IMR-90 (cell line): ENCODE measurements around the gene EXOC6B. TPM values are rescaled to one million over a fixed set of nuclear protein-coding genes. Genes with fewer than 3 reads are reported as not detected.

Experiments
- ATAC-seq: fragments of 200-7000 bp; cut with Tn5 transposase; 2 replicates; pipeline ENCODE4 v1.9.1; 2020; ENCODE audit warnings: low read depth, mild to moderate bottlenecking, moderate library complexity
- BruUV-seq: library from RNA; stranded (reverse); fragments of 400-500 nt; replicated peaks from 2 replicates; lab custom pipeline; 2021; lab: Mats Ljungman, UMichigan
- CTCF ChIA-PET: fragments of 300-600 bp; formaldehyde crosslinking; extraction: SDS; loops from one replicate; lab custom pipeline; 2021; ENCODE audit warnings: antibody characterized with exemption; lab: Yijun Ruan, JAX
- POLR2A ChIA-PET: fragments of 300-600 bp; sonication (Branson Sonifier 250); formaldehyde crosslinking; loops from one replicate; lab custom pipeline; 2022; ENCODE audit warnings: antibody characterized with exemption; ENCODE audit not compliant: unreplicated experiment; lab: Charles Lee
- DNase-seq: peaks from one replicate; pipeline ENCODE4 v3.0.0; 2013
- H2AFZ ChIP-seq: replicated peaks from 2 replicates; pipeline ENCODE3; 2013; ENCODE audit warnings: low read length, mild to moderate bottlenecking; ENCODE audit not compliant: poor library complexity
- H2AK5ac ChIP-seq: 2 replicates; pipeline ENCODE4 v1.6.1; 2013; ENCODE audit warnings: low read depth, low read length, inconsistent platforms
- H2AK9ac ChIP-seq: replicated peaks from 2 replicates; pipeline ENCODE3; 2013; ENCODE audit warnings: mild to moderate bottlenecking, low read depth, low read length, moderate library complexity; ENCODE audit not compliant: poor library complexity
- H2BK120ac ChIP-seq: 2 replicates; pipeline ENCODE4 v1.6.1; 2013; ENCODE audit warnings: low read depth, low read length, inconsistent platforms
- H2BK15ac ChIP-seq: 3 replicates; pipeline ENCODE4 v1.6.1; 2013; ENCODE audit warnings: low read depth, low read length, inconsistent platforms
- H2BK20ac ChIP-seq: 2 replicates; pipeline ENCODE4 v1.6.1; 2013; ENCODE audit warnings: low read depth, mild to moderate bottlenecking, inconsistent platforms, low read length, moderate library complexity
- H2BK5ac ChIP-seq: 2 replicates; pipeline ENCODE4 v1.6.1; 2013; ENCODE audit warnings: mild to moderate bottlenecking, low read depth, low read length, inconsistent platforms; ENCODE audit not compliant: poor library complexity, severe bottlenecking
- H3K14ac ChIP-seq: replicated peaks from 2 replicates; pipeline ENCODE4 v1.6.1; 2013; ENCODE audit warnings: low read depth, low read length, inconsistent platforms
- H3K18ac ChIP-seq: 2 replicates; pipeline ENCODE4 v1.6.1; 2013; ENCODE audit warnings: low read depth, low read length, control low read depth
- H3K23ac ChIP-seq: 2 replicates; pipeline ENCODE4 v1.6.1; 2013; ENCODE audit warnings: low read depth, low read length, inconsistent platforms
- H3K27ac ChIP-seq: 2 replicates; pipeline ENCODE4 v1.5.1; 2013; ENCODE audit warnings: mild to moderate bottlenecking, control low read depth, low read length; ENCODE audit not compliant: insufficient read depth
- H3K27me3 ChIP-seq: 2 replicates; pipeline ENCODE4 v1.6.1; 2013; ENCODE audit warnings: low read length; ENCODE audit not compliant: control insufficient read depth, insufficient read depth
- H3K36me3 ChIP-seq: 2 replicates; pipeline ENCODE4 v1.6.1; 2013; ENCODE audit warnings: low read length, mixed read lengths; ENCODE audit not compliant: control insufficient read depth, insufficient read depth
- H3K4ac ChIP-seq: 2 replicates; pipeline ENCODE4 v1.6.1; 2013; ENCODE audit warnings: low read depth, low read length, inconsistent platforms
- H3K4me1 ChIP-seq: 2 replicates; pipeline ENCODE4 v1.6.1; 2013; ENCODE audit warnings: low read length, mixed read lengths; ENCODE audit not compliant: control insufficient read depth, insufficient read depth
- H3K4me2 ChIP-seq: 2 replicates; pipeline ENCODE4 v1.6.1; 2013; ENCODE audit warnings: low read depth, mild to moderate bottlenecking, control low read depth, low read length, moderate library complexity
- H3K4me3 ChIP-seq: 2 replicates; pipeline ENCODE4 v1.5.1; 2013; ENCODE audit warnings: low read depth, mild to moderate bottlenecking, control low read depth, low read length, moderate library complexity; ENCODE audit not compliant: insufficient read depth
- H3K56ac ChIP-seq: 2 replicates; pipeline ENCODE4 v1.6.1; 2013; ENCODE audit warnings: low read length, inconsistent platforms; ENCODE audit not compliant: insufficient read depth; ENCODE audit errors: extremely low read depth
- H3K79me1 ChIP-seq, 2 experiments: 2 replicates each; pipeline ENCODE4 v1.6.1; 2013; ENCODE audit warnings: low read length in 2 of 2, inconsistent platforms in 1 of 2, low read depth in 1 of 2
- H3K9ac ChIP-seq: 2 replicates; pipeline ENCODE4 v1.6.1; 2013; ENCODE audit warnings: low read depth, low read length, control low read depth
- H3K9me1 ChIP-seq: 2 replicates; pipeline ENCODE4 v1.6.1; 2013; ENCODE audit warnings: low read length, inconsistent platforms; ENCODE audit not compliant: insufficient read depth
- H3K9me3 ChIP-seq: 2 replicates; pipeline ENCODE4 v1.6.1; 2013; ENCODE audit warnings: low read length; ENCODE audit not compliant: control insufficient read depth, insufficient read depth
- H4K20me1 ChIP-seq: 2 replicates; pipeline ENCODE4 v1.6.1; 2013; ENCODE audit warnings: low read length, inconsistent platforms; ENCODE audit not compliant: insufficient read depth
- H4K5ac ChIP-seq: 2 replicates; pipeline ENCODE4 v1.6.1; 2013; ENCODE audit warnings: mild to moderate bottlenecking, low read depth, low read length, control low read depth
- H4K8ac ChIP-seq, 2 experiments: 2 replicates each; pipeline ENCODE4 v1.6.1; 2013; ENCODE audit warnings: low read depth in 2 of 2, low read length in 2 of 2, control low read depth in 1 of 2, inconsistent platforms in 1 of 2
- H4K91ac ChIP-seq: 2 replicates; pipeline ENCODE4 v1.6.1; 2013; ENCODE audit warnings: low read depth, low read length, inconsistent platforms; ENCODE audit not compliant: insufficient read depth
- BHLHE40 ChIP-seq: fragments of 150-350 bp; IDR thresholded peaks from 2 replicates; pipeline ENCODE4 v1.6.1; 2016; ENCODE audit warnings: mild to moderate bottlenecking, low read depth, low read length
- CHD1 ChIP-seq: IDR thresholded peaks from 2 replicates; pipeline ENCODE4 v1.6.1; 2012; ENCODE audit warnings: low read depth, low read length, improper control_type of control experiment
- CTCF ChIP-seq: conservative IDR thresholded peaks from 2 replicates; pipeline ENCODE4 v1.5.1; 2012; ENCODE audit warnings: mild to moderate bottlenecking, low read depth, low read length, improper control_type of control experiment
- ELK1 ChIP-seq: fragments of 150-350 bp; IDR thresholded peaks from 2 replicates; pipeline ENCODE4 v1.6.1; 2016; ENCODE audit warnings: low read depth, mild to moderate bottlenecking, low read length, moderate library complexity, borderline replicate concordance
- MXI1 ChIP-seq: IDR thresholded peaks from 2 replicates; pipeline ENCODE4 v1.6.1; 2012; ENCODE audit warnings: low read depth, mild to moderate bottlenecking, low read length, moderate library complexity, borderline replicate concordance
- RAD21 ChIP-seq: IDR thresholded peaks from 2 replicates; pipeline ENCODE4 v1.6.1; 2012; ENCODE audit warnings: low read length, improper control_type of control experiment
- RCOR1 ChIP-seq: IDR thresholded peaks from 2 replicates; pipeline ENCODE4 v1.6.1; 2012; ENCODE audit warnings: mild to moderate bottlenecking, low read length, improper control_type of control experiment; ENCODE audit not compliant: insufficient replicate concordance
- RFX5 ChIP-seq: IDR thresholded peaks from 2 replicates; pipeline ENCODE4 v1.8.0; 2012; ENCODE audit warnings: low read depth, mild to moderate bottlenecking, low read length, moderate library complexity
- dilution Hi-C: fragments of 300-500 bp; cut with HindIII; formaldehyde crosslinking; loops from one replicate; pipeline ENCODE4 v1.14.3; 2018; ENCODE audit warnings: low sequenced_read_pairs; ENCODE audit not compliant: unreplicated experiment
- in situ Hi-C: fragments of 300-500 bp; cut with MboI; formaldehyde crosslinking; loops from 3 replicates; pipeline ENCODE4 v1.14.3; 2019; ENCODE audit warnings: low sequenced_read_pairs, inconsistent platforms, mixed read lengths
- intact Hi-C: fragments of 100-400 bp; cut with micrococcal nuclease; formaldehyde crosslinking; loops from 2 replicates; pipeline ENCODE4 v1.10.0; 2022
- polyA plus RNA-seq, 3 experiments: library from polyadenylated mRNA; depleted of rRNA; stranded (reverse); fragments of >200 nt; gene quantifications; 2 replicates each; pipeline ENCODE4 v1.2.3, GENCODE V29; 2012; ENCODE audit warnings: low replicate concordance in 1 of 3
- total RNA-seq: library from RNA; depleted of rRNA; stranded (reverse); fragments of >200 nt; gene quantifications from 2 replicates; pipeline ENCODE4 v1.2.3, GENCODE V29; 2012

Gene EXOC6B
- total and polyA plus RNA-seq, 2 of the 4 experiments (the other 2 are of a cell fraction) = 10.2 to 29.4 TPM

- intact Hi-C loops (loop anchor here (1.0 kb wide), 1 partner anchor 10 kb away; no protein-coding TSS in a partner anchor), dilution Hi-C loops (no loop called here), in situ Hi-C loops (no loop called here)
- no peaks in the 10 kb centered on the region; a peak in 1 of 4 replicates for H3K79me1 ChIP-seq
- H2AK5ac ChIP-seq = no peak overlapping the region
- ChIA-PET CTCF (interaction anchor here (1.0 kb wide), 1 partner anchor 13 kb away, joined by 3 read pairs; no protein-coding TSS in a partner anchor), POLR2A (no interaction called here)
- no TSS peak for BruUV-seq
- H3K9me3 ChIP-seq = no peaks in the 10 kb centered on the region
- H3K27me3 ChIP-seq = no peaks in the 10 kb centered on the region
- H4K8ac ChIP-seq = no peak overlapping the region
- peaks cover 3% of the 10 kb centered on the region; the same call in 1 of the 2 replicates for H3K9me1 ChIP-seq
- no peak overlapping the region for H2AK9ac ChIP-seq
- no peak overlapping the region for H3K4me2 ChIP-seq
- no peaks in the 10 kb centered on the region for H4K20me1 ChIP-seq
- H3K36me3 ChIP-seq = no peaks in the 10 kb centered on the region
- H4K5ac ChIP-seq = no peak overlapping the region
- no peak overlapping the region for H3K4me3 ChIP-seq
- no peak overlapping the region for H3K56ac ChIP-seq
- H2BK120ac ChIP-seq = no peak overlapping the region
- H3K4me1 ChIP-seq = no peaks in the 10 kb centered on the region
- H2AFZ ChIP-seq = no peak overlapping the region
- no peak overlapping the region for H3K18ac ChIP-seq
- H3K27ac ChIP-seq = no peak overlapping the region
- ATAC-seq (peak; percentile 61), DNase-seq (no peak)
- no peak overlapping the region for H3K9ac ChIP-seq
- H3K4ac ChIP-seq = no peak overlapping the region
- no peak overlapping the region for H3K23ac ChIP-seq
- no peak overlapping the region for H2BK15ac ChIP-seq
- H2BK5ac ChIP-seq = no peak overlapping the region
- no peak overlapping the region for H2BK20ac ChIP-seq
- H3K14ac ChIP-seq = no peak overlapping the region
- TF ChIP-seq MXI1 (no peak), RCOR1 (no peak), BHLHE40 (no peak), RFX5 (no peak), CHD1 (no peak), RAD21 (no peak), CTCF (no peak), ELK1 (no peak)
- no peak overlapping the region for H4K91ac ChIP-seq
Measured at GRCh38 chr2:72263776-72264060, 562.1 kb downstream of the EXOC6B start.
